ENCODE measurements around the gene R3HDML.

R3HDML gene

GRCh38 chr20:44358776-44359175, 21.9 kb downstream of the R3HDML start:
- H3K9me3 ChIP-seq (ENCODE audit: insufficient read depth, low read length, severe bottlenecking), result no peaks in the 10 kb centered on the region
- H3K79me2 ChIP-seq (ENCODE audit: insufficient read depth, low read length), result no peaks in the 10 kb centered on the region
- H3K27me3 ChIP-seq (ENCODE audit: insufficient read depth, low read length, poor library complexity), result peaks cover 22% of the 10 kb centered on the region
- H3K27ac ChIP-seq (ENCODE audit: low read length), result no peak overlapping the region
- TF ChIP-seq CTCF (IDR thresholded peaks at IDR 0.05; ENCODE audit: borderline replicate concordance, extremely low read depth, low read length, poor library complexity, severe bottlenecking) (no peak), EZH2 (IDR thresholded peaks at IDR 0.05; ENCODE audit: borderline replicate concordance, low read depth, low read length, severe bottlenecking) (no peak)
- no peaks in the 10 kb centered on the region for H3K36me3 ChIP-seq (ENCODE audit: insufficient read depth, low read length)
- ATAC-seq (ENCODE audit: insufficient read depth, low read depth) (no peak), DNase-seq (no peak)
- no peaks in the 10 kb centered on the region for H3K4me1 ChIP-seq (ENCODE audit: insufficient read depth, low read length)
- no peaks in the 10 kb centered on the region for H4K20me1 ChIP-seq (ENCODE audit: insufficient read depth, low read length)
- H3K4me3 ChIP-seq (ENCODE audit: low read depth in 1 of 2, low read length in 2 of 2), result no peak overlapping the region
- no peak overlapping the region for H3K9ac ChIP-seq (ENCODE audit: low read depth, low read length)
- no peak overlapping the region for H3K4me2 ChIP-seq (ENCODE audit: insufficient read depth, low read length)
- no peak overlapping the region for H2AFZ ChIP-seq (ENCODE audit: low read depth, low read length)

- Histone ChIP-seq H3K9ac (ENCODE audit: low read depth, low read length) (no peak overlapping the region), H4K20me1 (ENCODE audit: insufficient read depth, low read length) (no peaks in the 10 kb centered on the region), H3K27ac (ENCODE audit: low read length) (no peak overlapping the region), H3K4me2 (ENCODE audit: insufficient read depth, low read length) (no peak overlapping the region), H3K9me3 (ENCODE audit: insufficient read depth, low read length, severe bottlenecking) (no peaks in the 10 kb centered on the region), H2AFZ (ENCODE audit: low read depth, low read length) (no peak overlapping the region), H3K36me3 (ENCODE audit: insufficient read depth, low read length) (no peaks in the 10 kb centered on the region), H3K79me2 (ENCODE audit: insufficient read depth, low read length) (no peaks in the 10 kb centered on the region), H3K27me3 (ENCODE audit: insufficient read depth, low read length, poor library complexity) (peaks cover 22% of the 10 kb centered on the region), H3K4me3 (ENCODE audit: low read depth in 1 of 2, low read length in 2 of 2) (no peak overlapping the region), H3K4me1 (ENCODE audit: insufficient read depth, low read length) (no peaks in the 10 kb centered on the region)
- TF ChIP-seq EZH2 (IDR thresholded peaks at IDR 0.05; ENCODE audit: borderline replicate concordance, low read depth, low read length, severe bottlenecking), result no peak
- no peak for TF ChIP-seq CTCF (IDR thresholded peaks at IDR 0.05; ENCODE audit: borderline replicate concordance, extremely low read depth, low read length, poor library complexity, severe bottlenecking)
- no peak for DNase-seq
- no peak for ATAC-seq (ENCODE audit: insufficient read depth, low read depth)
Measured at GRCh38 chr20:44360221-44360620, 23.4 kb downstream of the R3HDML start.

- Histone ChIP-seq H3K9ac (ENCODE audit: low read depth, low read length) (no peak overlapping the region), H3K36me3 (ENCODE audit: insufficient read depth, low read length) (no peaks in the 10 kb centered on the region), H2AFZ (ENCODE audit: low read depth, low read length) (no peak overlapping the region), H3K9me3 (ENCODE audit: insufficient read depth, low read length, severe bottlenecking) (no peaks in the 10 kb centered on the region), H3K27ac (ENCODE audit: low read length) (no peak overlapping the region), H4K20me1 (ENCODE audit: insufficient read depth, low read length) (no peaks in the 10 kb centered on the region), H3K4me3 (ENCODE audit: low read depth in 1 of 2, low read length in 2 of 2) (no peak overlapping the region), H3K4me2 (ENCODE audit: insufficient read depth, low read length) (no peak overlapping the region), H3K4me1 (ENCODE audit: insufficient read depth, low read length) (no peaks in the 10 kb centered on the region), H3K27me3 (ENCODE audit: insufficient read depth, low read length, poor library complexity) (peaks cover 22% of the 10 kb centered on the region), H3K79me2 (ENCODE audit: insufficient read depth, low read length) (no peaks in the 10 kb centered on the region)
- ATAC-seq (ENCODE audit: insufficient read depth, low read depth), result no peak
- DNase-seq, result no peak
- TF ChIP-seq CTCF (IDR thresholded peaks at IDR 0.05; ENCODE audit: borderline replicate concordance, extremely low read depth, low read length, poor library complexity, severe bottlenecking) (no peak), EZH2 (IDR thresholded peaks at IDR 0.05; ENCODE audit: borderline replicate concordance, low read depth, low read length, severe bottlenecking) (no peak)
Measured at GRCh38 chr20:44361021-44361420, 24.2 kb downstream of the R3HDML start.

GRCh38 chr20:44362466-44362940, 25.7 kb downstream of the R3HDML start:
- H3K4me3 ChIP-seq (ENCODE audit: low read depth in 1 of 2, low read length in 2 of 2), result no peak overlapping the region
- H3K36me3 ChIP-seq (ENCODE audit: insufficient read depth, low read length), result no peaks in the 10 kb centered on the region
- peaks cover 13% of the 10 kb centered on the region for H3K27me3 ChIP-seq (ENCODE audit: insufficient read depth, low read length, poor library complexity)
- H3K4me1 ChIP-seq (ENCODE audit: insufficient read depth, low read length), result no peaks in the 10 kb centered on the region
- no peak overlapping the region for H3K4me2 ChIP-seq (ENCODE audit: insufficient read depth, low read length)
- no peak for ATAC-seq (ENCODE audit: insufficient read depth, low read depth)
- H2AFZ ChIP-seq (ENCODE audit: low read depth, low read length), result no peak overlapping the region
- TF ChIP-seq EZH2 (IDR thresholded peaks at IDR 0.05; ENCODE audit: borderline replicate concordance, low read depth, low read length, severe bottlenecking) (no peak), CTCF (IDR thresholded peaks at IDR 0.05; ENCODE audit: borderline replicate concordance, extremely low read depth, low read length, poor library complexity, severe bottlenecking) (no peak)
- H3K27ac ChIP-seq (ENCODE audit: low read length), result no peak overlapping the region
- H3K9me3 ChIP-seq (ENCODE audit: insufficient read depth, low read length, severe bottlenecking), result no peaks in the 10 kb centered on the region
- no peaks in the 10 kb centered on the region for H3K79me2 ChIP-seq (ENCODE audit: insufficient read depth, low read length)
- DNase-seq, result no peak
- no peak overlapping the region for H3K9ac ChIP-seq (ENCODE audit: low read depth, low read length)
- no peaks in the 10 kb centered on the region for H4K20me1 ChIP-seq (ENCODE audit: insufficient read depth, low read length)

Data from DND-41 (cell line).